ENCODE measurements around the gene IQCB1.

DNA sequence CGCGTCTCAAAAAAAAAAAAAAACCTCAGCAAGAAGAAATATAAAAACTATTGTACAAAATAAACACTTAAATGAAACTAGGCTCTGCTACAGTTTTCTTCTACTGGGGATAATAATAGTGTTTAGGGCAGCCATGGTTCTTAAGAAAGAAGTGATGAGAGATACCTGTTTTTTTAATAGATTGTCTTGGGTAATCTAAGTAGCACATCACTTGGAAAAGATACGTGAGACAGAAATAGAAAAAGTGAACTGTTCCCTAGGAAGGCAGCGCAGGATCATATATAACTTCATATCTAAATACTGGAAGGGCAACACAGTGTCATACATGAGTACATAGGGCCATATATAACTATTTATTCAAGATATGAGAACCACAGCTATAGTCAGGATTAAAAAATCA, 97.2 kb downstream of the IQCB1 start:
- TF ChIP-seq, protein P1, sequence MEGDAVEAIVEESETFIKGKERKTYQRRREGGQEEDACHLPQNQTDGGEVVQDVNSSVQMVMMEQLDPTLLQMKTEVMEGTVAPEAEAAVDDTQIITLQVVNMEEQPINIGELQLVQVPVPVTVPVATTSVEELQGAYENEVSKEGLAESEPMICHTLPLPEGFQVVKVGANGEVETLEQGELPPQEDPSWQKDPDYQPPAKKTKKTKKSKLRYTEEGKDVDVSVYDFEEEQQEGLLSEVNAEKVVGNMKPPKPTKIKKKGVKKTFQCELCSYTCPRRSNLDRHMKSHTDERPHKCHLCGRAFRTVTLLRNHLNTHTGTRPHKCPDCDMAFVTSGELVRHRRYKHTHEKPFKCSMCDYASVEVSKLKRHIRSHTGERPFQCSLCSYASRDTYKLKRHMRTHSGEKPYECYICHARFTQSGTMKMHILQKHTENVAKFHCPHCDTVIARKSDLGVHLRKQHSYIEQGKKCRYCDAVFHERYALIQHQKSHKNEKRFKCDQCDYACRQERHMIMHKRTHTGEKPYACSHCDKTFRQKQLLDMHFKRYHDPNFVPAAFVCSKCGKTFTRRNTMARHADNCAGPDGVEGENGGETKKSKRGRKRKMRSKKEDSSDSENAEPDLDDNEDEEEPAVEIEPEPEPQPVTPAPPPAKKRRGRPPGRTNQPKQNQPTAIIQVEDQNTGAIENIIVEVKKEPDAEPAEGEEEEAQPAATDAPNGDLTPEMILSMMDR (conservative IDR thresholded peaks at IDR 0.05; ENCODE audit: low read length) = no peak
- TF ChIP-seq EZH2phosphoT487 (IDR thresholded peaks at IDR 0.05; ENCODE audit: borderline replicate concordance) = no peak

All from Loucy (cell line).